ENCODE data around the gene LRIT1. TPM values are rescaled to one million over a fixed set of nuclear protein-coding genes. Genes with fewer than 3 reads are reported as not detected.

Gene LRIT1
- total RNA-seq, 1 experiment from 2014 or later: not detected

DNA sequence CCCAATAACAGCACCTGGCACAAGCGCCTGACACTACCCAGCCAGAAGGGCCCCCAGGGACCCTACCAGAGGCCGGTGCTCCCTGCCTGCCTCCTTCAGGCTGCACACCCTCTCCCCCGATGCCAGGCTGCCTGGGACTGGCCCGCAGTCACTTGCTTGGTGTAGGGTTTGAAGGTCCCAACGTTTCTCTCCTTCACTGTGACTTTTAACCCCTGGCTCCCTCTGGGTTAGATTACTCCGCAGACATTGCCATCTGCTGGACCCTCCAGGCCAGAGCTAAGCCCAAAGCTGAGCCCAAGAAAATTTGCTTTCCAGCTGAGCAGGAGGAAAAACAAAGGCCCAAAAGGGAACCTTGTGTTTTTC, 40.1 kb downstream of the LRIT1 start:
- Histone ChIP-seq H3K27ac (ENCODE audit: low read depth, low read length) (no peak overlapping the region), H3K36me3 (ENCODE audit: control insufficient read depth in 1 of 2, insufficient read depth in 2 of 2, low read length in 2 of 2) (no peaks in the 10 kb centered on the region), H3K4me3 (replicated peaks in 1 of 2; ENCODE audit: low read depth in 1 of 2, low read length in 2 of 2) (no peak overlapping the region), H3K9ac (ENCODE audit: low read length) (no peak overlapping the region), H3K27me3 (ENCODE audit: insufficient read depth, low read length) (peaks cover 14% of the 10 kb centered on the region), H3K9me2 (ENCODE audit: insufficient read depth) (no peaks in the 10 kb centered on the region), H4K20me1 (ENCODE audit: insufficient read depth) (no peaks in the 10 kb centered on the region), H3K9me3 (ENCODE audit: control insufficient read depth in 1 of 2, insufficient read depth in 1 of 2, low read depth in 1 of 2, low read length in 2 of 2) (no peaks in the 10 kb centered on the region), H2AFZ (ENCODE audit: low read depth, low read length, poor library complexity, severe bottlenecking) (no peak overlapping the region), H3K79me2 (ENCODE audit: insufficient read depth, low read length) (no peaks in the 10 kb centered on the region), H3K4me1 (ENCODE audit: control insufficient read depth in 1 of 2, insufficient read depth in 2 of 2, low read length in 2 of 2) (no peaks in the 10 kb centered on the region), H3K4me2 (ENCODE audit: low read length) (no peak overlapping the region)
- BruUV-seq (replicated peaks): no TSS peak
- TF ChIP-seq RAD21 (IDR thresholded peaks at IDR 0.05; ENCODE audit: low read depth) (no peak), SIN3A (IDR thresholded peaks at IDR 0.05; ENCODE audit: low read depth) (no peak), JUND (IDR thresholded peaks at IDR 0.05) (no peak), EGR1 (IDR thresholded peaks at IDR 0.05; ENCODE audit: low read depth) (no peak), REST (IDR thresholded peaks at IDR 0.05; ENCODE audit: low read depth) (no peak), CTCF (IDR thresholded peaks at IDR 0.05 in 2 of 3, conservative IDR thresholded peaks at IDR 0.05 in 1 of 3; ENCODE audit: borderline replicate concordance in 1 of 3, insufficient read depth in 1 of 3, low read depth in 2 of 3, low read length in 2 of 3) (no peak), POLR2AphosphoS5 (IDR thresholded peaks at IDR 0.05; ENCODE audit: low read depth, low read length) (no peak), TCF7L2 (IDR thresholded peaks at IDR 0.05; ENCODE audit: borderline replicate concordance, extremely low read depth, insufficient read depth, insufficient read length) (no peak), CEBPB (IDR thresholded peaks at IDR 0.05; ENCODE audit: low read depth) (no peak), ZFX (IDR thresholded peaks at IDR 0.05) (no peak), ZNF274 (IDR thresholded peaks at IDR 0.05; ENCODE audit: low read depth, low read length) (no peak), FOSL1 (IDR thresholded peaks at IDR 0.05; ENCODE audit: low read depth) (no peak), MAX (IDR thresholded peaks at IDR 0.05) (no peak), SRF (IDR thresholded peaks at IDR 0.05; ENCODE audit: low read depth) (no peak), ELF1 (IDR thresholded peaks at IDR 0.05; ENCODE audit: borderline replicate concordance, low read depth) (no peak)
- DNase-seq (ENCODE audit: low read depth, low spot score): no peak
- intact Hi-C loops (cut with micrococcal nuclease): no loop called here
- CTCF ChIA-PET: interaction anchor here (1.3 kb wide), 1 partner anchor 10 kb away, joined by 3 read pairs; no protein-coding TSS in a partner anchor
- ATAC-seq: no peak
- RAD21 ChIA-PET (ENCODE audit: low non-redundant PET in 1 of 2, low total read pairs in 2 of 2, uncharacterized antibody in 2 of 2, unreplicated experiment in 2 of 2): no interaction called here
- POLR2A ChIA-PET: no interaction called here

Measured in HCT116 (cell line).